Thoracic aorta endothelial cell (primary cell): Measurements from ENCODE around the gene CDKL2. TPM values are rescaled to one million over a fixed set of nuclear protein-coding genes. Genes with fewer than 3 reads are reported as not detected.

Experiments used
- small RNA-seq: library from RNA; depleted of rRNA; stranded (forward); fragments of <200 nt; gene quantifications from one replicate; pipeline ENCODE3, GENCODE V24; 2012
- total RNA-seq: library from RNA; depleted of rRNA; stranded (reverse); fragments of >200 nt; gene quantifications from 2 replicates; pipeline ENCODE4 v1.2.3, GENCODE V29; 2012

The CDKL2 gene
- total RNA-seq: 0.65 and 0.80 TPM in 2 replicates

GRCh38 chr4:75630174-75630936, at the start of gene CDKL2:
Gene CDKL2, minus strand, starts transcription at chr4:75630528. Its CDS starts 4,540 bp downstream, at chr4:75625988.

GRCh38 chr4:75673027-75673958, 43.0 kb upstream of the CDKL2 start, which contains the start of gene G3BP2:
Gene G3BP2, minus strand, starts transcription at chr4:75673411. Its CDS starts 11,386 bp downstream, at chr4:75662025.

GRCh38 chr4:75555294-75556164, 74.8 kb downstream of the CDKL2 start, which contains the start of gene ODAPH:
Gene ODAPH, plus strand, starts transcription at chr4:75556066. Its CDS starts 17 bp downstream, at chr4:75556083.

Small RNA genes within 50 kb of the gene (small RNA-seq; reads per million reads assigned to genes)
- not detected for gene RF00019

Other genes with a start within 250 kb of the CDKL2 start
- gene RCHY1, start 116.1 kb downstream of the CDKL2 start, total RNA-seq: 39.2 and 53.3 TPM in 2 replicates
- gene THAP6, start 116.1 kb downstream of the CDKL2 start, total RNA-seq: 10.4 and 11.6 TPM in 2 replicates
- not detected in 2 replicates for gene ODAPH, start 74.5 kb downstream of the CDKL2 start, total RNA-seq
- 300 and 338 TPM in 2 replicates for gene G3BP2, start 42.9 kb upstream of the CDKL2 start, total RNA-seq
- gene USO1, start 94.0 kb upstream of the CDKL2 start, total RNA-seq: 117 and 121 TPM in 2 replicates